ENCODE results near the gene SCRT2. TPM values are rescaled to one million over a fixed set of nuclear protein-coding genes. Genes with fewer than 3 reads are reported as not detected.

SCRT2 gene
- total and polyA plus RNA-seq, 2 of the 8 experiments (the other 6 are each of a cell fraction or from before 2014, with no cell fraction given), result 0.12 to 0.34 TPM

GRCh38 chr20:717271-717670 is 41.7 kb upstream of the SCRT2 start:
- no peak overlapping the region for H3K18ac ChIP-seq (ENCODE audit: extremely low read depth, low read length)
- H4K91ac ChIP-seq (replicated peaks; ENCODE audit: insufficient read length, low read length), result no peak overlapping the region
- H3K79me1 ChIP-seq (ENCODE audit: low read depth, low read length), result no peaks in the 10 kb centered on the region
- H2BK15ac ChIP-seq (ENCODE audit: low read length), result no peak overlapping the region
- H2AFZ ChIP-seq (ENCODE audit: low read length), result no peak overlapping the region
- no peaks in the 10 kb centered on the region; a peak in 1 of 7 replicates for H3K4me1 ChIP-seq (replicated peaks in 1 of 4; ENCODE audit: control insufficient read depth in 3 of 4, insufficient read depth in 4 of 4, low read length in 3 of 4)
- ChIA-PET POLR2A (ENCODE audit: partially characterized antibody) (no interaction called here), CTCF (ENCODE audit: partially characterized antibody) (interaction anchor here (1.3 to 2.5 kb wide), 2 partner anchors 22 to 50 kb away, joined by 7 to 8 read pairs; no protein-coding TSS in a partner anchor)
- no peak overlapping the region for H3K9ac ChIP-seq (replicated peaks in 1 of 4; ENCODE audit: extremely low read depth in 1 of 4, low read depth in 3 of 4, low read length in 3 of 4)
- H4K5ac ChIP-seq (ENCODE audit: insufficient read length, low read depth, low read length), result no peak overlapping the region
- no peak overlapping the region for H3K4ac ChIP-seq (replicated peaks; ENCODE audit: insufficient read length, low read depth, low read length)
- no peak overlapping the region for H3K23ac ChIP-seq (ENCODE audit: insufficient read length)
- H4K20me1 ChIP-seq (replicated peaks in 1 of 2; ENCODE audit: control insufficient read depth in 1 of 2, insufficient read depth in 2 of 2, low read length in 2 of 2), result no peaks in the 10 kb centered on the region
- no peak overlapping the region for H2BK20ac ChIP-seq (ENCODE audit: low read length)
- no peak overlapping the region for H2BK5ac ChIP-seq (ENCODE audit: low read depth, low read length)
- H3K36me3 ChIP-seq (ENCODE audit: control insufficient read depth in 2 of 4, insufficient read depth in 4 of 4, low read length in 3 of 4), result no peaks in the 10 kb centered on the region
- peaks cover 0 to 3% (median 0%) of the 10 kb centered on the region in 4 experiments; a peak in 2 of 7 replicates for H3K27me3 ChIP-seq (replicated peaks in 1 of 4; ENCODE audit: control insufficient read depth in 3 of 4, extremely low read depth in 1 of 4, insufficient read depth in 3 of 4, low read length in 3 of 4)
- TF ChIP-seq CREB1 (IDR thresholded peaks at IDR 0.05), result no peak
- TF ChIP-seq HDAC2 (IDR thresholded peaks at IDR 0.05; ENCODE audit: borderline replicate concordance in 1 of 2, low read depth in 2 of 2, low read length in 2 of 2), result no peak
- no peak for TF ChIP-seq E2F6 (IDR thresholded peaks at IDR 0.05)
- TF ChIP-seq EP300 (IDR thresholded peaks at IDR 0.05; ENCODE audit: borderline replicate concordance in 1 of 2, low read depth in 2 of 2, low read length in 2 of 2), result no peak
- no peak for TF ChIP-seq SIN3A (conservative IDR thresholded peaks at IDR 0.05 in 1 of 2, IDR thresholded peaks at IDR 0.05 in 1 of 2; ENCODE audit: low read depth in 1 of 2, low read length in 2 of 2)
- no peak for TF ChIP-seq MAX (IDR thresholded peaks at IDR 0.05)
- no peak for TF ChIP-seq EGR1 (IDR thresholded peaks at IDR 0.05; ENCODE audit: borderline replicate concordance, low read depth, low read length)
- no peak for TF ChIP-seq CBX5 (IDR thresholded peaks at IDR 0.05; ENCODE audit: low read depth, low read length)
- no peak for TF ChIP-seq JUN (IDR thresholded peaks at IDR 0.05; ENCODE audit: low read depth, low read length)
- no peak for TF ChIP-seq JUND (IDR thresholded peaks at IDR 0.05; ENCODE audit: low read length)
- TF ChIP-seq GABPA (IDR thresholded peaks at IDR 0.05; ENCODE audit: borderline replicate concordance, insufficient read depth, low read length), result no peak
- H3K79me2 ChIP-seq (ENCODE audit: control insufficient read depth in 1 of 2, insufficient read depth in 2 of 2, low read length in 2 of 2), result no peaks in the 10 kb centered on the region
- H3K14ac ChIP-seq (ENCODE audit: insufficient read length), result no peak overlapping the region
- no peak overlapping the region for H2AK5ac ChIP-seq (ENCODE audit: low read depth, low read length)
- no peak overlapping the region for H3K27ac ChIP-seq (ENCODE audit: low read depth, low read length)
- no peaks in the 10 kb centered on the region for H3K23me2 ChIP-seq (ENCODE audit: low read depth, low read length)
- WGBS, 2 experiments (ENCODE audit: extremely low coverage in 1 of 2, insufficient coverage in 1 of 2, insufficient read length in 1 of 2, insufficient replicate concordance in 2 of 2, low coverage in 1 of 2, low lambda C conversion rate in 2 of 2, missing lambda C conversion rate in 1 of 2), result 89% methylated on average over 7 of the region's 7 CpGs; no CpG with 5 or more reads in 1 of the 2 experiments
- no peak for FAIRE-seq
- H3K4me3 ChIP-seq (ENCODE audit: extremely low read depth in 1 of 4, insufficient read depth in 2 of 4, low read depth in 3 of 4, low read length in 4 of 4), result no peak overlapping the region
- no peak for DNase-seq (ENCODE audit: low read depth in 1 of 2, low spot score in 2 of 2)
- H2BK12ac ChIP-seq (ENCODE audit: low read depth, low read length), result no peak overlapping the region
- no peak overlapping the region for H2BK120ac ChIP-seq (replicated peaks; ENCODE audit: low read depth, low read length)
- no peaks in the 10 kb centered on the region for H3K9me3 ChIP-seq (ENCODE audit: insufficient read depth in 2 of 2, low read depth in 1 of 2, low read length in 1 of 2)
- no peak overlapping the region for H3K4me2 ChIP-seq (ENCODE audit: insufficient read depth in 1 of 2, low read depth in 2 of 2, low read length in 2 of 2)
- H4K8ac ChIP-seq (ENCODE audit: extremely low read depth, insufficient read depth, low read length), result no peak overlapping the region
- H3K56ac ChIP-seq (replicated peaks; ENCODE audit: insufficient read length, low read depth, low read length), result no peak overlapping the region
